ENCODE data around the gene SLC16A3.
"Not testable (repeated sequence)": the region's sequence is repeated elsewhere in the genome, so short reads cannot be mapped to it uniquely, and the experiment has no call there.

Gene SLC16A3

DNA sequence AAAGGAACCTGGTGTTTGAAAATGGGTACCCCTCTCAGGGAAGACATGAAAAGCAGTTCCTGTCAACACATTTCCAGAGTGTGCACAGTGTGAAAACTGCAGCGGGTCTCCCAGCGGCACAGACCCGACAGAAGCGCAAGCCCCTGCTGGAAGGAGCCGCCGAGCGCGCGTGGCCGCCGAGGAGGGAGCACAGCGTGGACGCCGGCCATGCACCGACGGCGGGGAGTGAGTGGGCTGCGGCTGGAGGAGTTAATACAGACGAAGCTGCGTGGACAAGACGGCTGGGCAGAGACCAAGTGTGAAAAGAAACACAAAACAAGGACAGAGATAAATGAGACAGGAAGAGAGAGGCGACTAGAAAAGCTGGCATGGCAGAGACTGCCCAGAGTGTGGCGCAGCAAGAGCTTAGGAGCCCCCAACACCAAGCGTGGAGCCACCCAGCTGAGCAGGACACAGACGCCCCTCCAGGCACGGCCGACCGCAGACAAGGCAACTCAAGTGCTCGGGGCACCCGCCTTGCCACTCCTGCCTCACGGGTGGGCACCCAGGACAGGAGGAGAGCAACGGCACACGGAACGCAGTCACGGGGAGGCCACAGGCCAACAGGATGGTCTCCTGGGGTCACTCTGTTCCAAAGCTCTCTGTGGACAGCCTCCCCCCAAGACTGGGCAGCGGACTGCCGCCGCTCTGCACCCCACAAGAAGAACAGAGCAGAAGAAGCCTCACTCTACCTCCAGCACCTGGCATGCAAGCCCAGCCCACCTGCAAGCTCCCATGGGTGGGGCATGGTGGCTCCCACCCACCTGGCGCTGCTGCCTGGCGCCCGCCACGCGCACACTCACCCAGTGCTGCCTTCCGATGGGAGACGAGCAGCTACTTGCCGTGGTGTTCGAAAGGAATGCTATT lies 16.5 kb downstream of the SLC16A3 start:
- DNase-seq (ENCODE audit: insufficient read length, low spot score), result no peak

DNA sequence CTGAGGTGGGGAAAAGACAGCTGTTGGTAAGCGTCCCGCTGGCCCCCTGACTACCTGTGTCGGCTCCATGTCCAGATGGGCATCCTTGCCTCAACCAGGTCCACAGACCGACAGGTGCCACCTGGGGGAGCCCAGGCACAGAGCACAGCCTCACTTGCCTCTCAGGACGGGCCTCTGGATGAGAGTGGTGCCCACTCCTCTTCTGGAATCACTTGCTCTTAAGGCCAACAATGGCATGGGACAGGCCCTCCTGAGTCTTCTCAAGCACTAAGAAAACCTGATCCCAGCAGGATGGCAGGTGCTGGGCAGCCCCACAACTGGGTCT lies 17.2 kb downstream of the SLC16A3 start:
- FAIRE-seq (no peak), DNase-seq (ENCODE audit: insufficient read length, low spot score) (no peak)

More for the DNA sequence above, 16.5 kb downstream of the SLC16A3 start:
- FAIRE-seq, result no peak

GRCh38 chr17:82246365-82247181 lies 17.7 kb downstream of the SLC16A3 start:
- DNase-seq (ENCODE audit: insufficient read length, low spot score), result no peak
- FAIRE-seq, result no peak

DNA sequence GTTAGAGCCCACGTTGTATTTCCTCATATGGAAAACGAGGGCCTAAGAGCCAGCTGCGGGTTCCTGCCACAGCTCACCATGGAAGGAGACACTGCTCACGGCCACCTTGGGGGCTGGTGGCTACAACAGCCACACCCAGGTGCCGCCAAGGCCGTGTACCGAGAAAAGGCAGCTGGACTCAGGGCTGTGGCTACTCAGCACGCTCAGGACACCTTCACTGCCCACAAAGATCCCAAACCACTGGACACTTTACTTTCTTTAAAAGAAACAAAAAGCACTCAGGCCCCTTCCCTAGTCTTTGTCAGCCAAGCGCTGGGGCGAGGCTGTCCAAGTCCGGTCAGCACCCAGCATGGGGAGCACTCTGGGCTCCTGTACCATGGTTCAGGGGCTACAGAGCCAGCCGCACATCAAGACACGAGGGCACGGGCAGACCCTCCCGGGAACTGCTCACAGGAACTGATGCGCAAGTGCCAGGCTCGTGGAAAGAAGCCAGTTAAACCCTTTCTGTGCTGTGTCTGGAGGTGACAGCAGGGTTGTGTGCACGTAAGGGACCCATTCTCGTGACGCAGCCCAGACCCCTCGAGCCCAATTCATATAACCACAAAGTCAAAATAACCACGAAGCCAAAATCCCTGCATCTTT lies 18.5 kb downstream of the SLC16A3 start:
- DNase-seq (ENCODE audit: insufficient read length, low spot score) (no peak), FAIRE-seq (no peak)

- DNase-seq (ENCODE audit: insufficient read length, low spot score) (no peak), FAIRE-seq (no peak)
These were observed 19.2 kb downstream of the SLC16A3 start for GRCh38 chr17:82247856-82248671.

- DNase-seq (ENCODE audit: insufficient read length, low spot score), result no peak
- no peak for FAIRE-seq
These were observed 20.2 kb downstream of the SLC16A3 start for GRCh38 chr17:82248815-82249674.

DNA sequence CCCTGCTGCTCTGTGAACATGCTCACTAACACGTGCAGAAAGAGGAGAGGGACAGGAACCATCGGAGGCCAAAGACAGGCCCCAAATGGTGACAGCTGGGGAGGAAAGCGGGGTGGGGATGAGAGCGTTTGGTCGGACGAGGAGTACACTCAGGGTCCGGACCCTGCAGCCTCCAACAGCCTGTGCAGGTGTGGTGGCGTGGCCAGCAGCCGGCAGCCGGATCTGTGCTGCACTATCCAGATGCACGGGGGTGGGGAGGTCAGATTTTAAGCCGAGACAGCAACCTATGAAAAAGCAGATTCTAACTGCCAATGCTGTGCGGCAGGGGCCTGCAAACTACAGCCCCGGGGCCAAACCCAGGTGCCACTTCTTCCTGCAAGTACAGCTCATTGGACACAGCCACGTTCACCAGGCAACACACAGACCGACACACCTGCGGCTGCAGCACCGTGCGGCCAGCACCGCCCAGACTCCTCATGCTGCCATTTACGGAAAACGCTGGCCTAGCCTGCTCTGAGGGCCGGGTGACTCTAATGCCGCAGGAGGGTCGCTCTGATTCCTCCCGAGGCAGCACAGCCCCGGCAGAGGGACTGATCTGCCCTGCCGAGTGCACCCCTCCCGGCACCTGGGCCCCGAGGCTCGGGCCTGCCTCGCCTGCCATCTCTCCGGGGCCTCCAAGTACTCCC lies 21.2 kb downstream of the SLC16A3 start:
- FAIRE-seq (no peak), DNase-seq (ENCODE audit: insufficient read length, low spot score) (no peak)

- FAIRE-seq, result no peak
- no peak for DNase-seq (ENCODE audit: insufficient read length, low spot score)
These were observed 22.1 kb downstream of the SLC16A3 start for GRCh38 chr17:82250868-82251500.

GRCh38 chr17:82252511-82253178 lies 23.8 kb downstream of the SLC16A3 start:
- DNase-seq (ENCODE audit: insufficient read length, low spot score), result no peak
- FAIRE-seq, result no peak

DNA sequence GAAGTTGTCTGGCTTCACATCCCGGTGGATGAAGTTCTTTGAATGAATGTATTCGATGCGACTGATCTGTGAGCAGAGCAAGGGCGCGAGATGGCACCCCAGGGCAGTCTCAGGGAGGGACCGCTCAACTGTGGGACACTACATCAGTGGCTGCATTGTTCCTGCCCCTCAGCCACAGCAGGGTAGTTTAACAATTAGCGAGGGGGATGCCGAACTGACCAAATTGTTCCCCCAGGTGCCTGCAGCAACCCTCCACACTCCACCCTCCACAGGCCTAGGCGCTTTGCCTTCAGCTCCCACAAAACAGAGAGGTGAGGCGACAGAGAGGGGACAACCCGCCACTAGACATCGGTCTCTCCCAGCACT lies 24.3 kb downstream of the SLC16A3 start:
- no peak for FAIRE-seq
- no peak for DNase-seq (ENCODE audit: insufficient read length, low spot score)

DNA sequence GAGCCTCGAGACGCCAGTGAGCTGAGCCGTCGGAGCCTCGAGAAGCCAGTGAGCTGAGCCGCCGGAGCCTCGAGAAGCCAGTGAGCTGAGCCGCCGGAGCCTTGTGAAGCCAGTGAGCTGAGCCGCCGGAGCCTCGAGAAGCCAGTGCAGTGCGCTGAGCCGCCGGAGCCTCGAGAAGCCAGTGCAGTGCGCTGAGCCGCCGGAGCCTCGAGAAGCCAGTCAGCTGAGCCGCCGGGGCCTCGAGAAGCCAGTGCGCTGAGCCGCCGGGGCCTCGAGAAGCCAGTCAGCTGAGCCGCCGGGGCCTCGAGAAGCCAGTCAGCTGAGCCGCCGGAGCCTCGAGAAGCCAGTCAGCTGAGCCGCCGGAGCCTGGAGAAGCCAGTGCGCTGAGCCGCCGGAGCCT lies 25.3 kb downstream of the SLC16A3 start:
- FAIRE-seq; DNase-seq (ENCODE audit: insufficient read length, low spot score): not testable (repeated sequence)

DNA sequence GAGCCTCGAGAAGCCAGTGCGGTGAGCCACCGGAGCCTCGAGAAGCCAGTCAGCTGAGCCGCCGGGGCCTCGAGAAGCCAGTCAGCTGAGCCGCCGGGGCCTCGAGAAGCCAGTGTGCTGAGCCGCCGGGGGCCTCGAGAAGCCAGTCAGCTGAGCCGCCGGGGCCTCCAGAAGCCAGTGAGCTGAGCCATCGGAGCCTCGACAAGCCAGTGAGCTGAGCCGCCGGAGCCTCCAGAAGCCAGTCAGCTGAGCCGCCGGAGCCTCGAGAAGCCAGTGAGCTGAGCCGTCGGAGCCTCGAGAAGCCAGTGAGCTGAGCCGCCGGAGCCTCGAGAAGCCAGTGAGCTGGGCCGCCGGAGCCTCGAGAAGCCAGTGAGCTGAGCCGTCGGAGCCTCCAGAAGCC lies 25.9 kb downstream of the SLC16A3 start:
- DNase-seq (ENCODE audit: insufficient read length, low spot score); FAIRE-seq: not testable (repeated sequence)

GRCh38 chr17:82255402-82255972 lies 26.6 kb downstream of the SLC16A3 start:
- no peak for FAIRE-seq

GRCh38 chr17:82256242-82256885 lies 27.5 kb downstream of the SLC16A3 start:
- FAIRE-seq (no peak), DNase-seq (ENCODE audit: insufficient read length, low spot score) (no peak)

More at GRCh38 chr17:82255402-82255972, 26.6 kb downstream of the SLC16A3 start:
- no peak for DNase-seq (ENCODE audit: insufficient read length, low spot score)

- DNase-seq (ENCODE audit: insufficient read length, low spot score) (no peak), FAIRE-seq (no peak)
These were observed 28.6 kb downstream of the SLC16A3 start for GRCh38 chr17:82257473-82257872.

DNA sequence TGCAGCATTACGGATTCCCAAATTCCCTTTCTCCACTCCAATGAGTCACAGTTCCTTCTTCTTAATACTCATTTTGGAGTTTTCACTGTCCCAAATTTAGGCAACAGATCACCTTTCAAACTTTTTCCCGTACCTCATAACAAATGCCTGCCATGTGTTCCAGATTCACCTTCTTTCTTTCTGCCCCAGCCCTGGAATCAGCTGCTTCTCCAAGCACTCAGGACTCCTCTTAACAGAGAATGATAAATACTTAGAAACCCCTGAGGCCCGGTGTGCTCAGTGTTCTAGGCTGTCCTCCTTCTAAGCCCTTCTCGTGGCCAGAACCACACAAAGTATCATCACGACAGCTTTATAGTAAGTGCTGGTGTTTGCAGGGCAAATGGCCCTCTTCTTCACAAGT lies 29.7 kb downstream of the SLC16A3 start:
- FAIRE-seq (no peak), DNase-seq (ENCODE audit: insufficient read length, low spot score) (no peak)

Measured in HTR-8/SVneo (cell line).